DMS153 (cell line): Measurements from ENCODE around the gene TMEM156.

ENCODE experiments used
- DNase-seq: peaks from one replicate; lab custom pipeline; 2025; lab: John Stamatoyannopoulos, UW

The TMEM156 gene, protein sequence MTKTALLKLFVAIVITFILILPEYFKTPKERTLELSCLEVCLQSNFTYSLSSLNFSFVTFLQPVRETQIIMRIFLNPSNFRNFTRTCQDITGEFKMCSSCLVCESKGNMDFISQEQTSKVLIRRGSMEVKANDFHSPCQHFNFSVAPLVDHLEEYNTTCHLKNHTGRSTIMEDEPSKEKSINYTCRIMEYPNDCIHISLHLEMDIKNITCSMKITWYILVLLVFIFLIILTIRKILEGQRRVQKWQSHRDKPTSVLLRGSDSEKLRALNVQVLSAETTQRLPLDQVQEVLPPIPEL

DNA sequence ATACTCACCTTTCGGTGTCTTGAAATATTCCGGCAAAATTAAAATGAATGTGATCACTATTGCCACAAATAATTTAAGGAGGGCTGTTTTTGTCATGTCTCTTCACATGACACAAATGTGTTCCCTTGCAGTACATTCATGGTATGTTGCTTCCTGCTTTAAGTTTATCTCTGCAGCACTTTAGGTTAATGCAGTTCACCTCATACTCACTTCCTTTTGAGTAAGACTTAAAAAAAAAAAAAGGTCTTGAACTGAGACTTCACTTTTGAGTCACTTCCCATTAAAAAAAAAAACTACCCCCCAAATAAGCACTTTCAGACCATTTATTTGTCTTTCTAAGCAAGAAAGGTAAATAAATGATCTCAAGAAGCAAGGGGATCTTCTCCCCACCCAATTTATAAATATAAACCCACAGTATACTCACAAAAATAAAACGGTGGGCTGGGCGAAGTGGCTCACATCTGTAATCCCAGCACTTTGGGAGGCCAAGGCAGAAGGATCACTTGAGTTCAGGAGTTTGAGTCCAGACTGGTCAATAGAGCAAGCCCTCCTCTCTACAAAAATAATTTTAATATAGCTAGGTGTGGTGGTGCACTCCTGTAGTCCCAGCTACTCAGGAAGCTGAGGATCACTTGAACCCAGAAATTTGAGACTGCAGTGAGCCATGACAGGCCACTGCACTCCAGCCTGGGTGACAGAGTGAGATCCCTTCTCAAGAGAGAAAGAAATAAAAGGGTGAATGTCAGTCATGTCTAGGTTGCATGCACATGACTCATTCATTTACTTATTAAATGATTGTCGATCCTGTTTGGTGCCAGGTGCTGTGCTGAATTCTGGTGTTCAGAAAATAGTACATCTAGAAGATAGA lies at the start of gene TMEM156:
TMEM156 (minus strand) TSS at position 192 of the 868 bp plus-strand sequence; CDS start at position 96, 96 bp downstream.
- DNase-seq: no peak

DNA sequence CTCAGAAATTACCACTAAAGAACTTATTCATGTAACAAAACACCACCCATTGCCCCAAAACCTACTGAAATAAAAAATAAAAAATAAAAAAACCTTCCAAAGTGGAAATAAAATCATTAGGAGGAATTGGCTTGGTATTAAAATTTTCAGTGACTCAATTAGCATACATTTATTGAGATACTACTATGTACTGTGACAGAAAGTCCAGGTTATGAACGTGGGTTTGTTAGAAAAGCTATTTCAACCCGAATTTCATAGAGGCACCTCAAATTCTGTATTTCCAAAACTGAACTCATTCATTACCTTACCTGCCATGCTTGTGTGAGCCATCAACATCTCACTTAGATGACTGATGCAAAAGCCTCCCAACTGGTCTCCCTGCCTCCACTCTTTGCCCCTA lies 46.6 kb upstream of the TMEM156 start:
- no peak for DNase-seq

DNA sequence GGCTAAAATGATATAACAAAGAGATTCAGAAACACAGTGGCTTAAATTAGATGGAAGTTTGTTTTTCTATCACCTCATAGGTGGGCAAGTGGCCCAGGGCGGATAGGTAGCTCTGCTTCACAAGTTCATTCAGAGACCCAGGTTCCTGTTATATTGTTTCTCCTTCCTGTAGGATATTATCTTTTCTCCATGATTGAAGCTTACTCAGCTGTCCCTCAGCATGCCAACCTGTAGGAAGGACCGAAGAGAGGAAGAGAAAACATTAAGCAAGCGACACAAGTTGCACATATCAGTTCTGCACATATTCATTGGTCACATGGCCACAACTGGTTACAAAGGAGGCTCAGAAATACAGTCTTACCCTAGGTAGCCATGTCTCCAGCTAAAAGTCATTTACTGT lies 36.7 kb upstream of the TMEM156 start:
- DNase-seq: no peak

DNA sequence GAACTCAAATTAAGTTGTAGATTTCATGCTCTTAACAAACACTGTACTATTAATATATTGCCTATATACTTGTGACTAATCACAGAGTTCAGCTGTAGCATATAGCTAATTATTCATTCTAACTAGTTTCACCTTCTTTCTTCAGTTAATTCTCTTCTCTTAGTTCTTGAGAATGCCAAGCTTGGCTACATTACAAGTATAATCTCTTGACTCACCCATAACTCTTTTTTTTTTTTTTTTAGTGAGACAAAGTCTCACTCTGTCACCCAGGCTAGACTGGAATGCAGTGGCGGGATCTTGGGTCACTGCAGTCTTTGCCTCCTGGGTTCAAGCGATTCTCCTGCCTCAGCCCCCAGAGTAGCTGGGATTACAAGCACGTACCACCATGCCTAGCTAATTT lies 35.2 kb upstream of the TMEM156 start:
- no peak for DNase-seq

DNA sequence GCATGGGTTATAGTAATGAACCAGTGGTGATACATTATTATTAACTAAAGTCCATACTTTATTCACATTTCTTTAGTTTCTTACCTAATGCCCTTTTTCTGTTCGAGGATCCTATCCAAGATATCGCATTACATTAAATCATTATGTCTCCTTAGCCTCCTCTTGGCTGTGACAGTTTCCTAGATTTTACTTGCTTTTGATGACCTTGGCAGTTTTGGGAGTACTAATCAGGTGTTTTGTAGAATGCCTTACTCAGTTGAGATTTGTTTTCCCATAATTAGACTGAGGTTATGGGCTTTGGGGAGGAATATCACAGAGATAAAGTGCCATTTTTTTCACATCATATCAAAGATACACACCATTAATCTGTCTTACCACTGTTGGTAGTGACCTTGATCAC lies 34.8 kb upstream of the TMEM156 start:
- DNase-seq: no peak

DNA sequence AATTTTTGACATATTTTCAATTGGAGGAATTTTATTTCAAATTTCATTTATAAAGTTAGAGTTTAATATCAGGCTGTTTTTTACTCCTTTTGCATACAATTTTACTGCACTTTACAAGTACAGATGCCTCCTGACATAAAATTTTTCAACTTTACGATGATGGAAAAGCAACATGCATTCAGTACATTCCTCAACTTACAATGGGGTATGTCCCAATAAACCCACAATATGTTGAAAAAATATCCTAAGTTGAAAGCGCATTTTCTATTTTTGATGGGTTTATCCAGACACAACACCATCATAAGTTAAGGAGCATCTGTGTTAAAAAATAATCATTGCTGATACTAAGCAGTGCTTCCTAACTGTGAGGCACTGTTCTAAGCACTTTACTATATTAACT lies 34.2 kb upstream of the TMEM156 start:
- DNase-seq: no peak

DNA sequence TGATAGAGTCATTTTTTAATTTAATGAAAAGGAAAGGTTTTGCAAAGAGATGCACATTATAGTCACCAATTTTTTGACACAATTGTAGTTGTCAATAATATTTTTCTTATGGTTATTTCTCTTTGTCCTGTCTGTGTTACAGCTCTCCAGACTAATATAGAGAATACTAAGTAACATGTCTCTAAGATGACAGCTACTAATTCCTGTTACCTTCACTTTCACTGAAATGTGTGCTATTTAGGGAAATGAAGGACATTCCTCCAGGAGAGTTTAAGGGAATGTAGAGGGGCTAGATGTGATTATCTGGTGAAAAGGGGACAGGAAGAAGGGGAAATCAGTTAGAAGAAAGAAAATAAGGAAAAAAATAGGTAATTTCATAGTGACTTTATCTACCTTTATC lies 31.2 kb upstream of the TMEM156 start:
- DNase-seq: no peak

DNA sequence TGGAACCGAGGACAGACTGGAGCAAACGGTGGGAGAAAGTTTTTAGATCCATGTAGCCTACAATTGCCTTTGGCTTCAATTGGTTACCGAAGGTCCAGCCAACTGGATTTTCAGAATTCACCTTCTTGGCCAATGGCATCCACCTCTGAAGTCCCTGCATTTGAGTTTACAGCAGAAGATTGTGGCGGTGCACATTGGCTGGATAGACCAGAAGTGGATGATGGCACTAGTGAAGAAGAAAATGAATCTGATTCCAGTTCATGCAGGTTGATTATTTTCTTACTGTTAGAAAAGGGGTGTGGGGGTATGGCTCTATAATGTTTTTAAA lies 30.5 kb upstream of the TMEM156 start:
- no peak for DNase-seq

DNA sequence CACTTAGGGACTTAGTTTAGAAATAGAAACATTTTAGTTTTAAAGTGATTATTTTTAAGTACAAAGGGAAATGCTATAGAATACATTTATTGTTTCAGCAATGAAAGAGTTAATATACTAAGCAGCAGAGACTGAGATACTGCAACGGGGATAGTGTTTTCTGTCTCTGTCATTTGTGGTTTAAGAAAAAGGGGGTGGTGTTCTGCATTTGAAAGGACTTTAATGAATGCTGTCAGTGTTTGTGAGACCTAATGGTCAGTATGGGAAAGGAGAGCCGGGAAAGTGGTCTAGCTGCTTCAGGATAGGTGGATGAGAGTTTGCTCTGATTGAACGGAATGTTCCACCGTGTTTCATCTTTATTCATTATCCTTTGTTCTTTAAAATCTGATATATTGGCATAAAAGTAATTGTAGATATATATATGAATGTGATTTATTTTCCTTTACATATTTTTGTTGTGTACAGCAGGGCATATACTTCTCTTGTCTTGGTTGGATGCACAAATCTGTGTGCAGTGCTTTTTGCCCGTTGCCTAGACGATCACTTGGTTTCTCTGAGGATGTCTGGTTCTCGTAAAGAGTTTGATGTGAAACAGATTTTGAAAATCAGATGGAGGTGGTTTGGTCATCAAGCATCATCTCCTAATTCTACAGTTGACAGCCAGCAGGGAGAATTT lies 30.0 kb upstream of the TMEM156 start, which contains the start of gene KLHL5:
KLHL5 (plus strand) TSS at position 139 of the 676 bp plus-strand sequence; CDS start at position 560, 421 bp downstream.
- no peak for DNase-seq

DNA sequence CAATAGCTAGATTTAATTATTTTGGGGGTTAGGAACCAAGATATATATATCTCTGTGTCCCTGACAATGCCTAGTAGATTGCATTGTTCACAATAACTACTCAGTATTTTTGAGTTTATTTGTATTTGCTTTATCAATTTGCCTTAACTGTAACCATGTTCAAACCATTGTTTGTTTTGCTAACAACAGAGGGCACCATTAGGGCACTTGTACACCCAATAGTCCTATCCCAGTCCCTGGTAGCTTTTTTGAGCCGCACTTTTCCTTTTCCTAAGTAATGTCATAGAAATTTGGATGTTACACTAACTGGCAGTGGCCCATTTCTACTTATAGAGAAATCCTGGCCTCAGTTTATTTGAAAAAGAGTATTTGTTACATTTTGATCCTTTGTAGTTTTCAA lies 29.2 kb upstream of the TMEM156 start:
- no peak for DNase-seq

DNA sequence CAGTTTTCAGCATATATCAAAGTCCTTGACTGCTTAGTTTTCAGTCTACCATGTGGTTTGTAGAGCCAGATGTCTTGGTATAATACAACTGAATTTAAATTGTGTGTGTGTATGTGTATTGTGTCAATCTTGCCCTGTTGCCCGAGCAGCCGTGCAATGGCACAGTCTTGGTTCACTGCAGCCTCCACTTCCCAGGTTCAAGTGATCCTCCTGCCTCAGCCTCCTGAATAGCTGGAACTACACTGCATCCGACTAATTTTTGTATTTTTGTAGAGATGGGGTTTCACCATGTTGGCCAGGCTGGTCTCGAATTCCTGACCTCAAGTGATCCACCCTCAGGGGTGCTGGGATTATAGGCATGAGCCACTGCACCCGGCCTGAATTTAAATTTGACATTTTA lies 23.8 kb upstream of the TMEM156 start:
- no peak for DNase-seq

DNA sequence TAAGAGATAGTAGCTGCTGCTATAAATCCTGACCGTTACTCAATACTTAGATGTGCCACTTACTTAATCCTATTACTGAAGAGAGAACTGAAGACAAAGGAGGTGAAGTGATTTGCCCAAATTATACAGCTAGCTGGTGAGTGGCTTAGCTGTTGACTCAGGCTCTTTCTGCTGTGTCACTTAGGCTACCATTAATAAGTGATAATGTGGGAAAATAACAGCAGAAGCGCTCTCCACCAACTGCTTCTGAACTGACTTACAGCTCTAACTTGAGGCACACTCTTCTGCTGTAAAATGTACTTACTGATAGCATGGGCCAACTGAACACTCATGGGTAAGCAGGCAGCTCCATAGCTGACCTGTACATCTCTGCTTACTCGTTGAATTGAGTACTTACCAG lies 22.3 kb upstream of the TMEM156 start:
- DNase-seq: no peak

DNA sequence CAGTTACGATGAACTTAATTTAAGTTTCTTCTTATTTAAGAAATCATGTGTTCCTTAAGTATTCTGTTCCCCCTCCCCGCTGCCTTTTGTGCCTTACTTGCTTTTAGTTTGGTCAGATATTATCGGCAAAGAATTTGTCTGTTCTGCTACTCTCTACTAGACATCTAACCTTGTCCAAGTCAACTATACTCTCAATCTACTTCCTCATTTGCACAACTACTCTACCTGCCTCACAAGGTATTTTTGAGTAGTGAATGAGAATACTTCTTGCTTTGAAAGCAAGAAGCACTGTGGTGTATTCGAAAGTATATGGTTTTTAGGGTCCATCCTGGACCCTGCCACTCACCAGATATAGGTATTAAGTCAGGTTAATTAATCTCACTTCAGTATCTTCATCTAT lies 21.8 kb upstream of the TMEM156 start:
- no peak for DNase-seq

DNA sequence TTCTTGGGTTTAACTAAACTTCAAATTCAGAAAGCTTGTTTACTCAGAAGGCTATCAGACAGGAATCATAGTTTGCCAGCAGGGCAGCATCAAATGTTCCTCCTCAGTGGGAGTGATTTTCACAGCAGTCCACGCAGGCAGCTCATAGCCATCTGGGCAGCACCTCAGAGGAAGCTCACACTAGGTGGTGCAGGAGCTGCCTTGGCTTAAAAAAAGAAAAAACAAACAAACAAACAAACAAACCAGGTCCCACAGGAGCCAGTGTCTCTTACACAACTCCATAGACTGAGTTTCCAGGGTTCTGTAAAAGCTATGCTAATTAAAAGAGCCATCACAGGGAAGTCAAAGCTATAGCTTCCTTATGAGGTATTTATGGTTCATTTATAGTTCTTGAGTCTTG lies 19.3 kb upstream of the TMEM156 start:
- DNase-seq: peak; percentile 14

DNA sequence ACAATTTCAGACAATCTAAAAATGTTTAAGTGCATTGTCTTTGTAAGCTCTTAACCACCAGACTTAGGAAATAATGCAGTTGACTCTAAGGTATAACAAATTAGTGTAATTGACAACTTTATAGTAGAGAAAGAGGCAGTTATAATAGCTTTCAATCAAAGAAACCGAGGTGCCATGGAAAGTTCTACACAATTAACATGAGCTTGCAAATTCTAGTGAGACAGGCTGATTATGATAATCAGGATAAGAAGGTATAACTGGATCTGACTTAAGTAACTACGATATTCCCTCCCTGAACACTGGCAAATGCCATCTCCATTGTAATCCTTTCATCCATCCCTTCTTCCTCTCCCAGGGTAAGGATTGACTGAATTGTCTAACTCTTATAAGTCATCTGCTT lies 18.4 kb upstream of the TMEM156 start:
- DNase-seq: no peak

DNA sequence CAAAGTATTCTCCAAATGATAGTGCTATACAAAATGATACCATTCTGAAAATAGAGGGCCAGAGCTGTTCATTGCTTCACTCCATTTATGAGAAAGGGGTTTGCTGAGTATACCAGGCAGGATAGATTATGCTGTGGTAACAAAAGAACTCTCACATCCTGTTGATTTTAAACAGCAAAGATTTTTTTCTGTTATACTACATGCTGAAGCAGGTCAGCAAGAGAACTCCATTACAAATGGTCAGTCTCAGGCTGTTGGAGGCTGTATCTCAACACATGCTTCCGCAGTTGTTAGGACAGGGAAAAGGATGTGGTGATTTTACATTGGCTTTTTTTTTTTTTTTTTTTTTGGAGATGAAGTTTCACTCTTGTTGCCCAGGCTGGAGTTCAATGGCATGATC lies 16.1 kb upstream of the TMEM156 start:
- no peak for DNase-seq

DNA sequence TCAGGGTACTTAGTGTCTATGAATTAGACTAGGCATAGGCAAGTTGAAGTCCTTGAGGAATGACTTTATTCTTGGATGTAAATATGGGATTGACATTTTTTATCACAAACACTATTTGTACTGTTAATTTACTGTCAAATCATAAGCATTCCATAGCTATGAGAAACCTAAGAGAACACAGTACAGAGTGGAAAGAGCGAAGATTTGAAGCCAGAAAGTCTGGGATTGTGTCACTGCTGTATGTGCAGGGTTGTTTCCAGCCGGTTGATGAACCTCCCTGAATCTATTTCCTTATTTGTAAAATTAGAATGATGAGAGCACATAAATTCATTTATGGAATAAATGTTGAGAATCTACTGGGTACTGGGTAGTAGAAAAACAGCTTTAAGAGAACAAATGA lies 15.5 kb upstream of the TMEM156 start:
- no peak for DNase-seq

DNA sequence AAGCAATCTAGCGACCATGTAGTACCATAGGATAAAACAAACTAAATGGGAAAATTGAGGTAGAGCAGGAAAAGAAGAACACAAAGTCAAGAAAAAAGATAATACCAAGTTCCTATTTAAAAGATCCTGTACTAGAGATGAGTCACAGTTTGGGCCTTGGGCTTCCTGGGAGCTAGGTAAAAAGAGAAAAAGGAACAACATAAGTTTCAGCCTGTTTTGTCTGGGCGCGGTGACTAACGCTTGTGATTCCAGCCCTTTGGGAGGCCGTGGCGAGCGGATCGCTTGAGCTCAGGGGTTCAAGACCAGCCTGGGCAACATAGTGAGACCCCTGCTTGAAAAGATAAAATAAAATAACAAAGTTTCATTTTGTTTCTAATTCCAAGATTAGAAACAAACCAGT lies 14.0 kb upstream of the TMEM156 start:
- DNase-seq: no peak

DNA sequence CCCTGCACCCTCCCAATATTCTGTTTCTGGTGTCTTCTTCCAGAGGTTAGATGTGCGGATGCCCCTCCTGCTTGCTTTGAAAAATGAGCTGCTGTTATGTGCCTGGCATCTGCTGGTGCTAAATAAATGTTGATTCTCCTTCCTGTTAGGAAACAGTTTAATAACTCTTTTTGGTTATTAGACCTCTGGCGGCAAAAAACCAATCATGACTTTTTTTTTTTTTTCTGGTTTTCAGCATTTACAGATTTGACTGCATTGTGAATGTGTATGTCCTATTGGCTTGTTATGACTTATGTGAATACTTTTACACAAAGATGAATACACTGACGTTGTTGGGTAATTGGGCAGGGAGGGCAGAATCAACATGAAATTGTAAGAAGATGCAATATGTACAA lies 13.6 kb upstream of the TMEM156 start:
- no peak for DNase-seq

DNA sequence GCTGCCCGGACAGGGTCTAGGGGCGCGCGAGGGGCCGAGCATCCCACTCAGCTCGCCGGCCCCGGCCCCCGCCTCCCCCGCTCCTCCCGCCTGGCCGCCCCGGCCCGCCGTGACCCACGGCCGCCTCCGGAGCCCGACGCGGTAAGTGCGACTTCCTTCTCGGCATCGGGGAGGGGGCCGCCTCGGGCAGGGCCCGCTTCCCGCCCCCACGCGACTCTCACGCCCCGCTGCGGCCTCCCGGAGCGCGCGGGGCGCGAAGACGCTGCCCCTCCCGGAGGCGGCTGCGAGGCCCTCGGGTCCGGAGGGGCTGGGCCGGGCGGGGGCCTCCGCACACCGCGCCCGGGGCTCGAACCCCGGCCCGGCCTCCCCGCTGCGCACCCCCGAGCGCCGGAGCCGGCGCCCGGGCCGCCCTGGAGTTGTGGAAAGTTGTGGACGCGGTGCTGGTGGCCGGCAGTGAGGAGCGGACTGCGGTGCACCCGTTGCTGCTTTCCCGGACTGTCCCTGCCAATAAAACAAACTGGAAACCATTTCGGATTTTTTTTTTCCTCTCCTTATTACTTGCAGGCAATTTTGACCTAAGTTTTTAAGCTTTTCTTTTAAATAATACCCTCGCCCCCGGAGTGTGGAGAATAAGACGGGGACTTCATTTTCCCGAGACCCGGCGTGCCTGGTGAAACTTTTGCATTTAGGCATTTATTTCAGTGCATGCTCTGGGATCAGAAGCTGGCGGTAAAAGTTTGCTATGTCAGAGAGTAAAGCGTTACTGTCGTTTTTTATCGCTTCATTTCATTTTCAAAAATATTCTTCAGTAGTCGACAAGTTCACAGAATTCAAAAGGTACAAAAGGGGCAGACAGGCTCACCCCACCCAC lies 13.0 kb upstream of the TMEM156 start:
- no peak for DNase-seq

DNA sequence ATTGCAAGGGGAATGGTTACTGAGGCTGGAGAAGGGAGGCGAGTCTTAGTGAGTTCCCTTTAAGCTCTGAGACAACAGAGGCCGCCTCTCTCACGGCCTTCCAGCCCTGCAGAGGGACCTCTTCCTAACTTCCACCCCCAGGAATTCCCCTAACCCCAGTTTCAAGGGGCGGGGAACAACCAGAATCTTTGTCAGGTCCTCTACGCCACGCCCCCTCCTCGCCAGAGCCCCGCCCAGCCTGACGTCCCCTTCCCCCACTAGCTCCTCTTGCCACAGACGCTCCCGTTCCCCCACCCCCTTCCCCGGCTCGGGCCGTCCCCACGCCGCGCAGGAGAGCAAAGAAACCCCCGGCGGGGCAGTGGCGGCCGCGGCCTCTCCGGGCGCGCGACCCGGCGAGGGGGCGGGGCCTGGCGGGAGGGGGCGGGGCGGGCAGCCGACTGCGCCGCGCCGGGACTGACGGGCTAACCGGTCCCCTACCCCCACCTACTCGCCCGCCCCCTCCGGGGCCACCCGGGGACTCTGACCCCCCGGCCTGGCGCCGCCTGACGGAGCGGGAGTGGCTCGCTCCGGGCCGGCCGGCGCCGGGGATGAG lies 12.3 kb upstream of the TMEM156 start:
- peak; percentile 41 for DNase-seq
